Body of pancreas (tissue), 4 donors: Measurements from ENCODE around the gene PTBP3. TPM values are rescaled to one million over a fixed set of nuclear protein-coding genes. Genes with fewer than 3 reads are reported as not detected.

Source experiments
- ATAC-seq: fragments of 150-250 bp; one replicate; pipeline ENCODE4 v1.9.1; 2016
- DNase-seq, 4 donors: peaks; one replicate each; pipeline ENCODE4 v3.0.0-alpha.2; 2019
- H3K27ac ChIP-seq, 4 donors: fragments of 200-600 bp; sonication (generic); 1 replicate in 3 of 4; 2 replicates in 1 of 4; pipeline versions ENCODE4 v1.5.1 to v1.6.1; 2016 to 2019; ENCODE audit warnings: mild to moderate bottlenecking in 1 of 4, mixed read lengths in 1 of 4, moderate library complexity in 1 of 4
- H3K27me3 ChIP-seq, 2 donors: fragments of 200-600 bp; sonication (generic); one replicate each; pipeline ENCODE4 v1.6.0; 2016; ENCODE audit warnings: mild to moderate bottlenecking in 1 of 2
- H3K36me3 ChIP-seq, 2 donors: fragments of 200-600 bp; sonication (generic); replicated peaks in 1 of 2; 2 replicates each; pipeline ENCODE4 v1.5.1; 2016; ENCODE audit warnings: low read depth in 2 of 2; ENCODE audit not compliant: insufficient read depth in 1 of 2
- H3K4me1 ChIP-seq: fragments of 200-600 bp; sonication (generic); one replicate; pipeline ENCODE4 v1.6.0; 2016
- H3K4me3 ChIP-seq, 2 donors: fragments of 200-600 bp; sonication (generic); 1 replicate in 1 of 2; 2 replicates in 1 of 2; pipeline ENCODE4 v1.5.1; 2016 to 2019
- H3K9me3 ChIP-seq, 3 donors: fragments of 200-600 bp; sonication (generic); 1 replicate in 2 of 3; 2 replicates in 1 of 3; pipeline ENCODE4 v1.5.1; 2016
- CTCF ChIP-seq, 7 experiments: fragments of 450-650 bp in 4 of 7; fragments of 200-600 bp in 3 of 7; sonication (generic) in 3 of 7; IDR thresholded peaks; one replicate each; pipeline ENCODE4 v1.5.1; 2016 to 2019; ENCODE audit warnings: antibody characterized with exemption in 7 of 7
- POLR2A ChIP-seq, 3 donors: fragments of 450-650 bp; IDR thresholded peaks; one replicate each; pipeline ENCODE4 v1.6.1; 2016; ENCODE audit warnings: antibody characterized with exemption in 3 of 3, mild to moderate bottlenecking in 2 of 3
- WGBS, 2 donors: methylation state at CpG; one replicate each; pipeline ENCODE4 v1.1.5; 2017; 5-methylcytosine and 5-hydroxymethylcytosine counted together
- intact Hi-C: fragments of 100-400 bp; cut with DNase I; formaldehyde crosslinking; loops from one replicate; pipeline ENCODE4 v1.15.1; 2023
- total RNA-seq, 2 donors: library from RNA; depleted of rRNA; stranded (reverse); fragments of >200 nt; gene quantifications; one replicate each; pipeline ENCODE4 v1.1.0, GENCODE V29; 2016

PTBP3 gene
- total RNA-seq, 2 donors from 2014 or later: 30.4 to 122 TPM

DNA sequence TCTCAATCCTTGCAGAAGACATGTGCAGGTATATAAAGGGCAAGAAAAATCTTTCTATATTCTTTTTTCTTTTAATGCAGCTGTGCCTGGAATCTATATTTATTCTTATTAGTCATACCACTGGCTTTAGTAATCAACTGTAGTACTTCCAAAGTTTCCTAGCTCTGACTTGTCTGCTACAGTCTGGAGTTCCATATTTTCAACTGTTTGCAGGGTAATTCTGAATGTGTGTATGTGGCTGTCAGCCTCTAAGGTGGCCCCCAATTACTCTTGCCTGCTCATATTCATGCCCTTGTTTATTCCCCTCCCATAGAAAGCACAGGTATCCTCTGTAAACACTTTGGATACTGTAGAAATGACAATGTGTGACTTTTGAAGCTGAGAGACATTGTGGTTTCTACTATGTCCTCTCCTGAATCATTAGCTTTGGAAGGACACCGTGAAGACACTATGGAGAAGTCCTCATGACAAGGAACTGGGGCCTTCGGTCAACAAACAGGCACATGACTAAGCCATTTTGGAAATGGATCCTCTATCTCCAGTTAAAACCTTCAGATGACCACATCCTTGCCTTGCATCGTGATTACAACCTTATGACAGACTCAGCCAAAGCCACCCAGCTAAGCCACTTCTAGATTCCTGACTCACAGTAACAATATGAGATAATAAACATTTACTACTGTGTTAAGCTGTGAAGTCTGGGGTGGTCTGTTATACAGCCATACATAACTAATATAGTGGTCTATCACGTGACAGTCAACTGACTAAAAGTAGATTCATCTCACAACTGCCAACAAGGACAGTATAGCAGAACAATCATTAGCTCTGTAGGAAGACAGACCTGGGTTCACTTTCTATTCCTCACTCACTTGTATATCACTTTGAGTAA, 108.8 kb downstream of the PTBP3 start:
- ATAC-seq: no peak
- H3K9me3 ChIP-seq: no peaks in the 10 kb centered on the region
- 93 to 94% methylated on average over 4 of the region's 4 CpGs for WGBS, 2 donors
- no peak for DNase-seq
- no peak for TF ChIP-seq CTCF (IDR thresholded peaks at IDR 0.05)
- no peak for TF ChIP-seq POLR2A (IDR thresholded peaks at IDR 0.05)
- H3K27ac ChIP-seq: no peak overlapping the region
- no peak overlapping the region for H3K4me3 ChIP-seq
- intact Hi-C loops: no loop called here
- no peaks in the 10 kb centered on the region for H3K4me1 ChIP-seq
- H3K36me3 ChIP-seq: peaks cover 0 to 12% of the 10 kb centered on the region in 2 donors
- no peaks in the 10 kb centered on the region for H3K27me3 ChIP-seq

GRCh38 chr9:112218908-112219307, 114.5 kb downstream of the PTBP3 start:
- DNase-seq: no peak
- Histone ChIP-seq H3K27me3 (no peaks in the 10 kb centered on the region), H3K9me3 (no peaks in the 10 kb centered on the region), H3K4me3 (no peak overlapping the region), H3K36me3 (peaks cover 0 to 4% of the 10 kb centered on the region in 2 donors), H3K4me1 (no peaks in the 10 kb centered on the region), H3K27ac (no peak overlapping the region)
- 86 to 91% methylated on average over 3 of the region's 3 CpGs for WGBS, 2 donors
- TF ChIP-seq CTCF (IDR thresholded peaks at IDR 0.05): no peak
- TF ChIP-seq POLR2A (IDR thresholded peaks at IDR 0.05): no peak
- intact Hi-C loops: no loop called here
- no peak for ATAC-seq

GRCh38 chr9:112212926-112213325, 120.5 kb downstream of the PTBP3 start:
- WGBS, 2 donors: 82 to 95% methylated on average over 2 of the region's 2 CpGs
- TF ChIP-seq POLR2A (IDR thresholded peaks at IDR 0.05) (no peak), CTCF (IDR thresholded peaks at IDR 0.05) (no peak)
- no peak overlapping the region for H3K4me3 ChIP-seq

GRCh38 chr9:112207451-112207850, 126.0 kb downstream of the PTBP3 start:
- no peak for DNase-seq
- H3K27me3 ChIP-seq: no peaks in the 10 kb centered on the region
- H3K27ac ChIP-seq: no peak overlapping the region
- no peaks in the 10 kb centered on the region for H3K4me1 ChIP-seq
- intact Hi-C loops: no loop called here
- no peaks in the 10 kb centered on the region for H3K36me3 ChIP-seq
- H3K9me3 ChIP-seq: peaks cover 0 to 3% (median 0%) of the 10 kb centered on the region in 3 donors
- TF ChIP-seq CTCF (IDR thresholded peaks at IDR 0.05) (no peak), POLR2A (IDR thresholded peaks at IDR 0.05) (no peak)
- no peak overlapping the region for H3K4me3 ChIP-seq
- 98 to 100% methylated on average over 1 of the region's 1 CpG for WGBS, 2 donors
- ATAC-seq: no peak

More at GRCh38 chr9:112212926-112213325, 120.5 kb downstream of the PTBP3 start:
- Histone ChIP-seq H3K36me3 (peaks cover 0 to 2% of the 10 kb centered on the region in 2 donors), H3K9me3 (no peaks in the 10 kb centered on the region), H3K27ac (no peak overlapping the region), H3K4me1 (no peaks in the 10 kb centered on the region), H3K27me3 (no peaks in the 10 kb centered on the region)
- intact Hi-C loops: no loop called here
- no peak for DNase-seq
- no peak for ATAC-seq
